ENCODE measurements around the gene NEK7.

DNA sequence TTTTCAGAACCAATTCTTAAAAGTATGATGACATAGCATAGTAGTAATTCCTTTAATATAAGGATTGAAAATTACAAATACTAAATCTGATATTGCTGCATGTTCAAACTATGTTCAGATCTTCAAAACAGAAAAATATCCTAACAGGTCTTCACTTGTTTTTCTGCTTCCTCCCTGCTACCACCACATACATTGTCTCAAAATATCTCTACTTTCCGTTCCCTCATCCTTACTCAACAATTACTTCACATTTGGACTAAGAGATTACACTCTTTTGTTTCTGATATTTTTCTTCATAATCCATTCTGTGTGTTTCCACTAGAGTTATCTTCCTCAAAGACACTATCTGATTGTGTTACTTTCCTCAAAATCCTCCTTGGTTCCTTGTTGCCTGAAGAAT lies 125.1 kb downstream of the NEK7 start:
- TF ChIP-seq CTCF (IDR thresholded peaks at IDR 0.05; ENCODE audit: insufficient read depth, low read length, poor library complexity, severe bottlenecking) (no peak), EZH2phosphoT487 (conservative IDR thresholded peaks at IDR 0.05; ENCODE audit: low read length) (no peak)
